NCI-H2081 (cell line): ENCODE results near the gene ZNF214.
"Not testable (repeated sequence)": the region's sequence is repeated elsewhere in the genome, so short reads cannot be mapped to it uniquely, and the experiment has no call there.

Experiments
- DNase-seq, 2 experiments: peaks; one replicate each; lab custom pipeline; 2025; lab: John Stamatoyannopoulos, UW

ZNF214 gene

GRCh38 chr11:6988506-6988905 lies 31.6 kb downstream of the ZNF214 start:
- no peak for DNase-seq

DNA sequence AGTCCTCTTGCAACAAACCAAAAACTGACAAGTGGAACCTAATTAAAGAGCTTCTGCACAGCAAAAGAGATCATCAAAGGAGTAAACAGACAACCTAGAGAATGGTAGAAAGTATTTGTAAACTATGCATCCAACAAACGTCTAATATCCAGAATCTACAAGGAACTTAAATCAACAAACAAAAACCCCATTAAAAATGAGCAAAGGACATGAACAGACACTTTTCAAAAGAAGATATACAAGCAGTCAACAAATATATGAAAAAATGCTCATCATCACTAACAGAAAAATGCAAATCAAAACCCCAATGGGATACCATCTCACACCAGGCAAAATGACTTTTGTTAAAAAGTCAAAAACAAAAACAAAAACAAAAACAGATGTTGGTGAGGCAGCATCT lies 33.7 kb downstream of the ZNF214 start:
- no peak for DNase-seq

DNA sequence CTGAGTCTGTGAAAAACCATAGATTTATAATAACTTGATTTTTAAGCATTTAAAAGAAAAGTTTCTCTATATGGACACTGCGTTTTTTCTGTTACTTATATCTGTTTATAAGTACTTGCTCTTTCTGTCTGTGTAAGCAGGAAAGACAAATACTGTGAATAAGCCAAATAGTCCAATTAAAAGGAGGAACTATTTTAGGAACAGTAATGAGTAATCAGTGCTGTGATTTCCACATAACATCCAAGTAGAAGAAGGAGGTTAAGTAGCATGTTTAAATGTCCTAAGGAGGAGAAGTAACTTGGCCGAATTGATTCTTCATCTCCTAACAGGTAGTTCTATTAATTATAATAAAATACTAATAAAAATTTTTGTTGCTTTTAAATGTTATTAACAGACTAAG lies 40.8 kb downstream of the ZNF214 start:
- DNase-seq = no peak

- DNase-seq = not testable (repeated sequence)
Observed at GRCh38 chr11:6969854-6970253, 50.3 kb downstream of the ZNF214 start.

DNA sequence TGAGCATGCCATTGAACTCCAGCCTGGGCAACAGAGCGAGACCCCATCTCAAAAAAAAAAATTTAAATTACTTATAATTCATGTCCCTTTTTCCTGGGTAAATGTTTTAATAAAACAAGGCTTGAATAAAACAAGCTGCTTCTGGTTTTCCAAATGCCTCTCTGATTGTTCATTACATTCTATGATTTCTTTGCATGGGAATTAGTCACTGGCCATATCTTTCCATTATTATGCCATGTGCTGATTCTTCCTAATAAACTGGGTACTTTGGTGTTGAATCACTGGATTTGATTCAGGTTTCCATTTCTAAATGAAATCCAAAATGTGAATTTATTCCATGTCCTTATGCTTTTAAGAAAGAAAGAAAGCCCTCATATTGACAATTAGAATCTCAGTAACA lies 51.3 kb downstream of the ZNF214 start:
- no peak for DNase-seq

GRCh38 chr11:6962673-6963072 lies 57.5 kb downstream of the ZNF214 start:
- DNase-seq = no peak

DNA sequence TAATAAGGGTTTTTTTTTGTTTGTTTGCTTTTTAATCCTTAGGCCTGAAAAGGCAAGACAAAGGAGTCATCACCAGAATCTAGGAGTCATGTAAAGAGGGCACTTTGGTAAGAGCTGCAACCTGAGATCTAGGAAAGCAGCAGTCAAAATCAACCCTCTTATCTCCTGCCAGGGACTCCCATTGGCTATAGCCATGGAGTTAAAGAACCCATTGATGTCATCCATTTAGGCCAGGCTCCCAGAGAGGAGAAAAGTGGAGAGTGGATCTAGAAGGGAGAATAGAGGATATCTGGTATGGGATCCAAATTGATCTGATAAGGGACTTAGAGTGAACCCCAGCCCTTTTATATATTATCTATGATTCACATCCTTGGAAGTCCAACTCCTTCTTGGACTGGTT lies 58.0 kb downstream of the ZNF214 start:
- DNase-seq = no peak

DNA sequence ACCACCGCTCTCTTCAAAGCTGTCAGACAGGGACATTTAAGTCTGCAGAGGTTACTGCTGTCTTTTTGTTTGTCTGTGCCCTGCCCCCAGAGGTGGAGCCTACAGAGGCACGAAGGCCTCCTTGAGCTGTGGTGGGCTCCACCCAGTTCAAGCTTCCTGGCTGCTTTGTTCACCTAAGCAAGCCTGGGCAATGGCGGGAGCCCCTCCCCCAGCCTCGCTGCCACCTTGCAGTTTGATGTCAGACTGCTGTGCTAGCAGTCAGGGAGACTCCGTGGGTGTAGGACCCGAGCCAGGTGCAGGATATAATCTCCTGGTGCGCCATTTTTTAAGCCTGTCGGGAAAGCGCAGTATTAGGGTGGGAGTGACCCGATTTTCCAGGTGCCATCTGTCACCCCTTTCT lies 65.9 kb downstream of the ZNF214 start:
- not testable (repeated sequence) for DNase-seq
